ENCODE measurements around the gene ZNF513. TPM values are rescaled to one million over a fixed set of nuclear protein-coding genes. Genes with fewer than 3 reads are reported as not detected.
"Not testable (repeated sequence)": the region's sequence is repeated elsewhere in the genome, so short reads cannot be mapped to it uniquely, and the experiment has no call there.

The ZNF513 gene
- total RNA-seq, 2 experiments from 2014 or later, result 4.9 to 5.2 TPM

GRCh38 chr2:27370026-27370815 lies 10.3 kb downstream of the ZNF513 start, which contains the start of the genes EIF2B4 and SNX17:
Gene EIF2B4, minus strand, starts transcription at chr2:27370338. Its CDS starts 24 bp downstream, at chr2:27370314.
Gene SNX17, plus strand, starts transcription at chr2:27370616. Its CDS starts 128 bp downstream, at chr2:27370744.
- H3K27me3 Mint-ChIP-seq (ENCODE audit: low read depth), result no peaks in the 10 kb centered on the region
- intact Hi-C loops (cut with micrococcal nuclease), result loop anchor here (1.0 to 5.0 kb wide), 15 partner anchors 10 to 320 kb away; partner anchors contain the start of genes ATRAID, CAD, CCDC121 and GPN1
- DNase-seq, result peak; percentile 100
- H3K4me1 Mint-ChIP-seq (ENCODE audit: low read depth), result peaks cover 30% of the 10 kb centered on the region
- H3K27ac Mint-ChIP-seq, result peak within 1 kb of the TSS; percentile 95
- H3K9me3 Mint-ChIP-seq, result no peaks in the 10 kb centered on the region
- peaks cover 26% of the 10 kb centered on the region for H3K36me3 Mint-ChIP-seq (ENCODE audit: low read depth)
- peak within 1 kb of the TSS; percentile 83 for H3K4me3 Mint-ChIP-seq
- CTCF ChIA-PET, result interaction anchor here (0.6 to 4.0 kb wide), 14 partner anchors 9 to 314 kb away, joined by 3 to 22 read pairs (median 4); partner anchors contain the start of gene GTF3C2

- H3K9me3 Mint-ChIP-seq, result no peaks in the 10 kb centered on the region
- CTCF ChIA-PET, result interaction anchor here (0.6 to 4.0 kb wide), 12 partner anchors 9 to 314 kb away, joined by 3 to 22 read pairs (median 4); partner anchors contain the start of gene GTF3C2
- no peak for DNase-seq
- H3K27ac Mint-ChIP-seq, result peak overlapping the region; percentile 95
- no peaks in the 10 kb centered on the region for H3K27me3 Mint-ChIP-seq (ENCODE audit: low read depth)
- peaks cover 30% of the 10 kb centered on the region for H3K4me1 Mint-ChIP-seq (ENCODE audit: low read depth)
- intact Hi-C loops (cut with micrococcal nuclease), result loop anchor here (1.0 to 5.0 kb wide), 15 partner anchors 11 to 319 kb away; partner anchors contain the start of genes ATRAID, CAD, CCDC121 and GPN1
- peak overlapping the region; percentile 83 for H3K4me3 Mint-ChIP-seq
- H3K36me3 Mint-ChIP-seq (ENCODE audit: low read depth), result peaks cover 27% of the 10 kb centered on the region
Observed at GRCh38 chr2:27369471-27370025, 11.0 kb downstream of the ZNF513 start.

GRCh38 chr2:27363933-27364332 lies 16.6 kb downstream of the ZNF513 start:
- no peak overlapping the region for H3K4me3 Mint-ChIP-seq
- DNase-seq, result no peak
- H3K36me3 Mint-ChIP-seq (ENCODE audit: low read depth), result peaks cover 17% of the 10 kb centered on the region
- H3K27ac Mint-ChIP-seq, result peak overlapping the region; percentile 34
- no peaks in the 10 kb centered on the region for H3K27me3 Mint-ChIP-seq (ENCODE audit: low read depth)
- H3K4me1 Mint-ChIP-seq (ENCODE audit: low read depth), result peaks cover 12% of the 10 kb centered on the region
- CTCF ChIA-PET, result interaction anchor here (1.1 to 2.1 kb wide), 2 partner anchors 42 to 67 kb away, joined by 3 to 7 read pairs; no protein-coding TSS in a partner anchor
- no peaks in the 10 kb centered on the region for H3K9me3 Mint-ChIP-seq
- intact Hi-C loops (cut with micrococcal nuclease), result no loop called here

GRCh38 chr2:27362678-27363420 lies 17.7 kb downstream of the ZNF513 start:
- Mint-ChIP-seq H3K4me3 (no peak overlapping the region), H3K9me3 (no peaks in the 10 kb centered on the region), H3K36me3 (ENCODE audit: low read depth) (peaks cover 23% of the 10 kb centered on the region), H3K4me1 (ENCODE audit: low read depth) (peaks cover 15% of the 10 kb centered on the region), H3K27ac (no peak overlapping the region), H3K27me3 (ENCODE audit: low read depth) (no peaks in the 10 kb centered on the region)
- CTCF ChIA-PET, result interaction anchor here (1.1 to 2.1 kb wide), 3 partner anchors 41 to 321 kb away, joined by 3 to 7 read pairs (median 3); no protein-coding TSS in a partner anchor
- DNase-seq, result no peak
- intact Hi-C loops (cut with micrococcal nuclease), result no loop called here

GRCh38 chr2:27356382-27357181 lies 24.0 kb downstream of the ZNF513 start, which contains the start of gene GTF3C2:
Gene GTF3C2, minus strand, starts transcription at chr2:27356764. Its CDS starts 13,210 bp downstream, at chr2:27343554.
- Mint-ChIP-seq H3K9me3 (no peaks in the 10 kb centered on the region), H3K4me3 (peak within 1 kb of the TSS; percentile 99), H3K27me3 (ENCODE audit: low read depth) (no peaks in the 10 kb centered on the region), H3K36me3 (ENCODE audit: low read depth) (peaks cover 26% of the 10 kb centered on the region), H3K27ac (peak within 1 kb of the TSS; percentile 99), H3K4me1 (ENCODE audit: low read depth) (peaks cover 59% of the 10 kb centered on the region)
- DNase-seq, result peak; percentile 94
- intact Hi-C loops (cut with micrococcal nuclease), result loop anchor here (1.0 to 5.0 kb wide), 9 partner anchors 14 to 1324 kb away; partner anchors contain the start of genes ATRAID, EIF2B4, IFT172 and MPV17
- CTCF ChIA-PET, result interaction anchor here (0.6 to 1.8 kb wide), 2 partner anchors 11 to 14 kb away, joined by 3 to 6 read pairs; partner anchors contain the start of genes EIF2B4 and SNX17

GRCh38 chr2:27356056-27356381 lies 24.5 kb downstream of the ZNF513 start:
- peak; percentile 56 for DNase-seq
- H3K27me3 Mint-ChIP-seq (ENCODE audit: low read depth), result no peaks in the 10 kb centered on the region

GRCh38 chr2:27354597-27354927 lies 26.0 kb downstream of the ZNF513 start:
- no peak for DNase-seq
- intact Hi-C loops (cut with micrococcal nuclease), result no loop called here
- no peak overlapping the region for H3K4me3 Mint-ChIP-seq
- H3K27me3 Mint-ChIP-seq (ENCODE audit: low read depth), result no peaks in the 10 kb centered on the region
- peaks cover 63% of the 10 kb centered on the region for H3K4me1 Mint-ChIP-seq (ENCODE audit: low read depth)
- peaks cover 23% of the 10 kb centered on the region for H3K36me3 Mint-ChIP-seq (ENCODE audit: low read depth)
- no peak overlapping the region for H3K27ac Mint-ChIP-seq
- no peaks in the 10 kb centered on the region for H3K9me3 Mint-ChIP-seq
- CTCF ChIA-PET, result interaction anchor here (0.6 to 3.4 kb wide), 2 partner anchors 14 to 269 kb away, joined by 3 to 22 read pairs; partner anchors contain the start of genes EIF2B4 and SNX17

More at GRCh38 chr2:27356056-27356381, 24.5 kb downstream of the ZNF513 start:
- H3K36me3 Mint-ChIP-seq (ENCODE audit: low read depth), result peaks cover 24% of the 10 kb centered on the region
- peaks cover 62% of the 10 kb centered on the region for H3K4me1 Mint-ChIP-seq (ENCODE audit: low read depth)
- peak overlapping the region; percentile 99 for H3K4me3 Mint-ChIP-seq
- H3K9me3 Mint-ChIP-seq, result no peaks in the 10 kb centered on the region
- CTCF ChIA-PET, result interaction anchor here (1.8 kb wide), 1 partner anchor 14 kb away, joined by 6 read pairs; the partner anchor contains the start of genes EIF2B4 and SNX17
- H3K27ac Mint-ChIP-seq, result peak overlapping the region; percentile 99
- intact Hi-C loops (cut with micrococcal nuclease), result loop anchor here (1.0 to 5.0 kb wide), 9 partner anchors 14 to 1324 kb away; partner anchors contain the start of genes ATRAID, EIF2B4, IFT172 and MPV17

GRCh38 chr2:27353762-27354596 lies 26.6 kb downstream of the ZNF513 start:
- Mint-ChIP-seq H3K36me3 (ENCODE audit: low read depth) (peaks cover 23% of the 10 kb centered on the region), H3K4me3 (no peak overlapping the region), H3K4me1 (ENCODE audit: low read depth) (peaks cover 65% of the 10 kb centered on the region), H3K9me3 (no peaks in the 10 kb centered on the region), H3K27me3 (ENCODE audit: low read depth) (no peaks in the 10 kb centered on the region), H3K27ac (no peak overlapping the region)
- no peak for DNase-seq
- intact Hi-C loops (cut with micrococcal nuclease), result no loop called here
- CTCF ChIA-PET, result interaction anchor here (0.6 to 3.4 kb wide), 3 partner anchors 15 to 270 kb away, joined by 3 to 22 read pairs (median 4); partner anchors contain the start of genes EIF2B4 and SNX17

GRCh38 chr2:27353386-27353761 lies 27.2 kb downstream of the ZNF513 start:
- CTCF ChIA-PET, result interaction anchor here (0.6 to 3.4 kb wide), 3 partner anchors 15 to 74 kb away, joined by 3 to 22 read pairs (median 4); partner anchors contain the start of genes EIF2B4 and SNX17
- peaks cover 21% of the 10 kb centered on the region for H3K36me3 Mint-ChIP-seq (ENCODE audit: low read depth)
- DNase-seq; H3K4me3 Mint-ChIP-seq; H3K27ac Mint-ChIP-seq; H3K9me3 Mint-ChIP-seq; H3K27me3 Mint-ChIP-seq (ENCODE audit: low read depth); intact Hi-C loops (cut with micrococcal nuclease): not testable (repeated sequence)
- H3K4me1 Mint-ChIP-seq (ENCODE audit: low read depth), result peaks cover 62% of the 10 kb centered on the region

- H3K27ac Mint-ChIP-seq, result peak overlapping the region; percentile 13
- no peaks in the 10 kb centered on the region for H3K27me3 Mint-ChIP-seq (ENCODE audit: low read depth)
- no peak overlapping the region for H3K4me3 Mint-ChIP-seq
- H3K9me3 Mint-ChIP-seq, result no peaks in the 10 kb centered on the region
- CTCF ChIA-PET, result interaction anchor here (0.7 to 3.4 kb wide), 4 partner anchors 17 to 72 kb away, joined by 3 to 22 read pairs (median 4); partner anchors contain the start of genes EIF2B4, MPV17 and SNX17
- no peak for DNase-seq
- H3K36me3 Mint-ChIP-seq (ENCODE audit: low read depth), result peaks cover 15% of the 10 kb centered on the region
- H3K4me1 Mint-ChIP-seq (ENCODE audit: low read depth), result peaks cover 58% of the 10 kb centered on the region
- intact Hi-C loops (cut with micrococcal nuclease), result no loop called here
Observed at GRCh38 chr2:27351802-27352598, 28.5 kb downstream of the ZNF513 start.

Data from activated naive CD4-positive, alpha-beta T cell treated with anti-CD3 and anti-CD28 coated beads for 36 hours (primary cell).